ENCODE data around the gene CAMK2B. TPM values are rescaled to one million over a fixed set of nuclear protein-coding genes. Genes with fewer than 3 reads are reported as not detected.

The CAMK2B gene
- total and polyA plus RNA-seq, 2 of the 13 experiments (the other 11 are each of a cell fraction or from before 2014, with no cell fraction given): 0.27 to 0.48 TPM

GRCh38 chr7:44221231-44221791 is 104.1 kb downstream of the CAMK2B start (continued):
- TF ChIP-seq ZFYVE20 (CRISPR knock-in tag; IDR thresholded peaks at IDR 0.05; ENCODE audit: borderline replicate concordance, low read depth): no peak
- TF ChIP-seq ZNF562 (CRISPR knock-in tag; IDR thresholded peaks at IDR 0.05; ENCODE audit: borderline replicate concordance): peak; percentile 50; the same call in 1 of the 2 replicates
- no peak for TF ChIP-seq NONO (IDR thresholded peaks at IDR 0.05)
- no peak for TF ChIP-seq NONO (CRISPR knock-in tag; conservative IDR thresholded peaks at IDR 0.05)
- peak; percentile 89; the same call in 1 of the 2 replicates for TF ChIP-seq ZBTB20 (CRISPR knock-in tag; IDR thresholded peaks at IDR 0.05; ENCODE audit: borderline replicate concordance, low read depth)
- TF ChIP-seq SKI (IDR thresholded peaks at IDR 0.05; ENCODE audit: partially characterized antibody): no peak
- 0 out of 2 replicates have a peak, but pooled peaks have one; percentile 59 for TF ChIP-seq ZNF572 (CRISPR knock-in tag; IDR thresholded peaks at IDR 0.05)
- peak; percentile 65 for TF ChIP-seq ZBTB33 (CRISPR knock-in tag; IDR thresholded peaks at IDR 0.05)
- 0 out of 2 replicates have a peak, but pooled peaks have one; percentile 52 for TF ChIP-seq ZNF747 (CRISPR knock-in tag; IDR thresholded peaks at IDR 0.05; ENCODE audit: borderline replicate concordance)
- TF ChIP-seq PHF20 (CRISPR knock-in tag; IDR thresholded peaks at IDR 0.05): peak; percentile 51; the same call in 1 of the 2 replicates
- no peak for TF ChIP-seq ZNF234 (CRISPR knock-in tag; conservative IDR thresholded peaks at IDR 0.05)
- peak; percentile 52; the same call in 1 of the 2 replicates for TF ChIP-seq SP140L (CRISPR knock-in tag; IDR thresholded peaks at IDR 0.05; ENCODE audit: borderline replicate concordance)
- TF ChIP-seq NCOR1 (IDR thresholded peaks at IDR 0.05; ENCODE audit: borderline replicate concordance, low read length): no peak
- TF ChIP-seq ZNF326 (CRISPR knock-in tag; IDR thresholded peaks at IDR 0.05; ENCODE audit: borderline replicate concordance): no peak
- peak; percentile 77 for TF ChIP-seq TFDP2 (CRISPR knock-in tag; IDR thresholded peaks at IDR 0.05)
- no peak for TF ChIP-seq HDAC6 (IDR thresholded peaks at IDR 0.05; ENCODE audit: low read depth, low read length)
- peak; percentile 85; the same call in 1 of the 2 replicates for TF ChIP-seq ZBTB4 (CRISPR knock-in tag; IDR thresholded peaks at IDR 0.05; ENCODE audit: borderline replicate concordance)
- TF ChIP-seq ZNF607 (CRISPR knock-in tag; IDR thresholded peaks at IDR 0.05; ENCODE audit: borderline replicate concordance): peak; percentile 92
- TF ChIP-seq MAZ (IDR thresholded peaks at IDR 0.05; ENCODE audit: borderline replicate concordance, low read depth, low read length): 0 out of 2 replicates have a peak, but pooled peaks have one; percentile 30
- TF ChIP-seq MAZ (CRISPR knock-in tag; IDR thresholded peaks at IDR 0.05; ENCODE audit: low read depth): peak; percentile 58; the same call in 1 of the 2 replicates
- TF ChIP-seq ZNF343 (CRISPR knock-in tag; IDR thresholded peaks at IDR 0.05): peak; percentile 71; the same call in 1 of the 2 replicates
- 0 out of 2 replicates have a peak, but pooled peaks have one; percentile 23 for TF ChIP-seq TAF1 (CRISPR knock-in tag; IDR thresholded peaks at IDR 0.05)
- 0 out of 2 replicates have a peak, but pooled peaks have one; percentile 82 for TF ChIP-seq SMAD9 (CRISPR knock-in tag; IDR thresholded peaks at IDR 0.05)
- TF ChIP-seq ZZZ3 (CRISPR knock-in tag; IDR thresholded peaks at IDR 0.05; ENCODE audit: borderline replicate concordance): 0 out of 2 replicates have a peak, but pooled peaks have one; percentile 46
